K562 (cell line): ENCODE measurements around the gene RNF215. TPM values are rescaled to one million over a fixed set of nuclear protein-coding genes. Genes with fewer than 3 reads are reported as not detected.

Source experiments
- CHCHD3 ChIP-seq: fragments of 250-450 bp; sonication (Bioruptor Pico); IDR thresholded peaks from 2 replicates; pipeline ENCODE4 v2.1.2; 2022; ENCODE audit warnings: mild to moderate bottlenecking
- CHD1 ChIP-seq: fragments of 200-600 bp; sonication (generic); IDR thresholded peaks from one replicate; pipeline ENCODE4 v1.6.1; 2012; ENCODE audit warnings: mild to moderate bottlenecking, moderate library complexity, low read length, inconsistent platforms
- CREM ChIP-seq: IDR thresholded peaks from 2 replicates; pipeline ENCODE4 v1.6.1; 2014; ENCODE audit warnings: antibody characterized with exemption, low read depth
- DIDO1 ChIP-seq: fragments of 450-650 bp; IDR thresholded peaks from 2 replicates; pipeline ENCODE4 v1.6.1; 2016; ENCODE audit warnings: low read depth, missing biosample characterization, missing genetic modification characterization
- GATA2 ChIP-seq: sonication (generic); formaldehyde crosslinking; IDR thresholded peaks from 2 replicates; pipeline ENCODE4 v1.4.0; 2020; ENCODE audit warnings: mild to moderate bottlenecking, missing genetic modification reagents
- KLF16 ChIP-seq: IDR thresholded peaks from 2 replicates; pipeline ENCODE4 v1.6.1; 2016; ENCODE audit warnings: antibody characterized with exemption
- MEF2D ChIP-seq: conservative IDR thresholded peaks from 2 replicates; pipeline ENCODE4 v1.6.1; 2016; ENCODE audit warnings: low read depth, missing genetic modification characterization, missing compliant biosample characterization
- MITF ChIP-seq: IDR thresholded peaks from 2 replicates; pipeline ENCODE4 v1.6.1; 2014; ENCODE audit warnings: antibody characterized with exemption
- RBFOX2 ChIP-seq: fragments of 200-400 bp; formaldehyde crosslinking; IDR thresholded peaks from 2 replicates; pipeline ENCODE4 v1.6.1; 2017; ENCODE audit warnings: low read depth, mild to moderate bottlenecking, low read length, moderate library complexity
- RCOR1 ChIP-seq, 2 experiments: IDR thresholded peaks; 2 replicates each; pipeline ENCODE4 v1.6.1; 2012; ENCODE audit warnings: low read depth in 2 of 2, low read length in 2 of 2, borderline replicate concordance in 1 of 2, improper control_type of control experiment in 1 of 2
- RREB1 ChIP-seq: fragments of 250-450 bp; sonication (Bioruptor Pico); IDR thresholded peaks from 2 replicates; pipeline ENCODE4 v1.4.0; 2020
- SAFB2 ChIP-seq: fragments of 200-400 bp; formaldehyde crosslinking; IDR thresholded peaks from 2 replicates; pipeline ENCODE4 v1.6.1; 2018; ENCODE audit warnings: borderline replicate concordance, low read length, low read depth, moderate library complexity; ENCODE audit not compliant: severe bottlenecking
- SRSF3 ChIP-seq: fragments of 200-400 bp; formaldehyde crosslinking; IDR thresholded peaks from 2 replicates; pipeline ENCODE4 v1.6.1; 2016; ENCODE audit warnings: mild to moderate bottlenecking, low read length, moderate library complexity; ENCODE audit not compliant: insufficient read depth
- TEAD2 ChIP-seq: fragments of 450-650 bp; IDR thresholded peaks from 2 replicates; pipeline ENCODE4 v1.6.1; 2016; ENCODE audit warnings: missing genetic modification characterization, control low read depth, missing compliant biosample characterization
- UBTF ChIP-seq, 2 experiments: IDR thresholded peaks; 2 replicates each; pipeline ENCODE4 v1.6.1; 2012; ENCODE audit warnings: improper control_type of control experiment in 2 of 2, low read depth in 2 of 2, low read length in 2 of 2, borderline replicate concordance in 1 of 2
- ZNF3 ChIP-seq: fragments of 250-450 bp; sonication (Bioruptor Pico); IDR thresholded peaks from 2 replicates; pipeline ENCODE4 v1.5.0; 2021; ENCODE audit warnings: mild to moderate bottlenecking, moderate library complexity
- ZNF347 ChIP-seq: fragments of 450-650 bp; formaldehyde crosslinking; IDR thresholded peaks from 2 replicates; pipeline ENCODE4 v1.4.0; 2020; ENCODE audit warnings: low read depth, mild to moderate bottlenecking, moderate library complexity
- ZNF551 ChIP-seq: fragments of 250-450 bp; sonication (Bioruptor Pico); IDR thresholded peaks from 2 replicates; pipeline ENCODE4 v1.5.0; 2021; ENCODE audit warnings: mild to moderate bottlenecking, moderate library complexity
- ZNF764 ChIP-seq: fragments of 250-450 bp; sonication (Bioruptor Pico); IDR thresholded peaks from 2 replicates; pipeline ENCODE4 v1.4.0; 2020; ENCODE audit warnings: low read depth, mild to moderate bottlenecking, moderate library complexity
- ZNF830 ChIP-seq: fragments of 250-450 bp; sonication (Bioruptor Pico); IDR thresholded peaks from 2 replicates; pipeline ENCODE4 v1.5.0; 2021; ENCODE audit warnings: mild to moderate bottlenecking
- polyA plus RNA-seq, 8 experiments: library from polyadenylated mRNA; depleted of rRNA in 4 of 8; stranded (reverse) in 5 of 8; unstranded in 3 of 8; fragments of >200 nt; fragmentation: Nextera tagmentation in 2 of 8; fragmentation: Illumina TruSeq in 1 of 8; extraction: Ambion mirVana in 2 of 8; extraction: Trizol in 1 of 8; gene quantifications; 2 replicates each; pipeline versions ENCODE4 v1.2.1 to v1.2.3, GENCODE V29; 2011 to 2014; ENCODE audit warnings: inconsistent platforms in 1 of 8, missing spikeins in 1 of 8
- total RNA-seq, 7 experiments: library from RNA; depleted of rRNA in 6 of 7; stranded (reverse); fragments of >200 nt in 6 of 7; fragmentation: Illumina TruSeq in 2 of 7; extraction: Trizol in 2 of 7; gene quantifications; 2 replicates each; pipeline versions ENCODE4 v1.2.1 to v1.2.3, GENCODE V29; 2011 to 2021; ENCODE audit warnings: low replicate concordance in 1 of 7

RNF215 gene
- total and polyA plus RNA-seq, 9 of the 15 experiments (the other 6 are each of a cell fraction or from before 2014, with no cell fraction given), result 0.08 to 9.8 (median 2.7) TPM

- TF ChIP-seq RREB1, result no peak
- no peak for TF ChIP-seq MEF2D (tag)
- no peak for TF ChIP-seq RCOR1 (IDR thresholded peaks at IDR 0.05; ENCODE audit: borderline replicate concordance in 1 of 2, low read depth in 2 of 2, low read length in 2 of 2)
- no peak for TF ChIP-seq ZNF830 (CRISPR knock-in tag)
- no peak for TF ChIP-seq DIDO1
- no peak for TF ChIP-seq TEAD2 (tag)
- TF ChIP-seq CHCHD3 (CRISPR knock-in tag), result no peak
- peak; percentile 98 for TF ChIP-seq CREM
- TF ChIP-seq ZNF3 (CRISPR knock-in tag), result no peak
- TF ChIP-seq UBTF (IDR thresholded peaks at IDR 0.05; ENCODE audit: borderline replicate concordance in 1 of 2, low read depth in 2 of 2, low read length in 2 of 2), result no peak
- TF ChIP-seq MITF, result no peak
- no peak for TF ChIP-seq ZNF764 (CRISPR knock-in tag)
- no peak for TF ChIP-seq ZNF551 (CRISPR knock-in tag)
- no peak for TF ChIP-seq ZNF347 (CRISPR knock-in tag)
- no peak for TF ChIP-seq KLF16
- no peak for TF ChIP-seq GATA2 (CRISPR knock-in tag)
- no peak for TF ChIP-seq SRSF3
- TF ChIP-seq SAFB2, result no peak
- peak; percentile 96 for TF ChIP-seq RBFOX2
- no peak for TF ChIP-seq CHD1
These were observed 30.6 kb downstream of the RNF215 start, which contains the start of the genes CCDC157 and SF3A1 (continued) for GRCh38 chr22:30356449-30357235.
